HG02884 (cell line): ENCODE measurements around the gene CABLES1.

Experiments used
- ATAC-seq: cut with Tn5 transposase; IDR thresholded peaks from one replicate; pipeline ENCODE4 v1.9.1; 2021; ENCODE audit warnings: mild to moderate bottlenecking, moderate library complexity; ENCODE audit not compliant: unreplicated experiment

The CABLES1 gene

GRCh38 chr18:23189768-23190661 lies 54.7 kb downstream of the CABLES1 start:
- no peak for ATAC-seq

GRCh38 chr18:23191232-23191631 lies 55.9 kb downstream of the CABLES1 start:
- no peak for ATAC-seq

GRCh38 chr18:23193742-23194141 lies 58.5 kb downstream of the CABLES1 start:
- ATAC-seq = no peak

- no peak for ATAC-seq
These were observed 59.1 kb downstream of the CABLES1 start for GRCh38 chr18:23194155-23194996.

- no peak for ATAC-seq
These were observed 60.0 kb downstream of the CABLES1 start for GRCh38 chr18:23194997-23195957.

GRCh38 chr18:23196119-23197007 lies 61.1 kb downstream of the CABLES1 start:
- ATAC-seq = no peak

- ATAC-seq = no peak
These were observed 63.0 kb downstream of the CABLES1 start for GRCh38 chr18:23198217-23198845.

- ATAC-seq = no peak
These were observed 65.5 kb downstream of the CABLES1 start for GRCh38 chr18:23200756-23201155.

GRCh38 chr18:23201741-23202140 lies 66.5 kb downstream of the CABLES1 start:
- no peak for ATAC-seq

GRCh38 chr18:23203891-23204432 lies 68.7 kb downstream of the CABLES1 start:
- ATAC-seq = no peak

GRCh38 chr18:23204589-23205235 lies 69.4 kb downstream of the CABLES1 start:
- no peak for ATAC-seq

- ATAC-seq = no peak
These were observed 70.7 kb downstream of the CABLES1 start for GRCh38 chr18:23205980-23206379.

- ATAC-seq = no peak
These were observed 72.1 kb downstream of the CABLES1 start for GRCh38 chr18:23207191-23207955.

- ATAC-seq = no peak
These were observed 72.7 kb downstream of the CABLES1 start for GRCh38 chr18:23207994-23208393.

GRCh38 chr18:23208600-23208999 lies 73.3 kb downstream of the CABLES1 start:
- no peak for ATAC-seq

GRCh38 chr18:23209031-23209430 lies 73.7 kb downstream of the CABLES1 start:
- ATAC-seq = no peak

GRCh38 chr18:23209796-23210195 lies 74.5 kb downstream of the CABLES1 start:
- no peak for ATAC-seq

GRCh38 chr18:23210526-23210925 lies 75.2 kb downstream of the CABLES1 start:
- ATAC-seq = no peak
